ENCODE measurements around the gene NISCH. TPM values are rescaled to one million over a fixed set of nuclear protein-coding genes. Genes with fewer than 3 reads are reported as not detected.

Gene NISCH
- 10 to 100 TPM; 80.0 to 97.7 (median 88.3) TPM for polyA plus RNA-seq (ENCODE audit: insufficient read length in 3 of 3)

DNA sequence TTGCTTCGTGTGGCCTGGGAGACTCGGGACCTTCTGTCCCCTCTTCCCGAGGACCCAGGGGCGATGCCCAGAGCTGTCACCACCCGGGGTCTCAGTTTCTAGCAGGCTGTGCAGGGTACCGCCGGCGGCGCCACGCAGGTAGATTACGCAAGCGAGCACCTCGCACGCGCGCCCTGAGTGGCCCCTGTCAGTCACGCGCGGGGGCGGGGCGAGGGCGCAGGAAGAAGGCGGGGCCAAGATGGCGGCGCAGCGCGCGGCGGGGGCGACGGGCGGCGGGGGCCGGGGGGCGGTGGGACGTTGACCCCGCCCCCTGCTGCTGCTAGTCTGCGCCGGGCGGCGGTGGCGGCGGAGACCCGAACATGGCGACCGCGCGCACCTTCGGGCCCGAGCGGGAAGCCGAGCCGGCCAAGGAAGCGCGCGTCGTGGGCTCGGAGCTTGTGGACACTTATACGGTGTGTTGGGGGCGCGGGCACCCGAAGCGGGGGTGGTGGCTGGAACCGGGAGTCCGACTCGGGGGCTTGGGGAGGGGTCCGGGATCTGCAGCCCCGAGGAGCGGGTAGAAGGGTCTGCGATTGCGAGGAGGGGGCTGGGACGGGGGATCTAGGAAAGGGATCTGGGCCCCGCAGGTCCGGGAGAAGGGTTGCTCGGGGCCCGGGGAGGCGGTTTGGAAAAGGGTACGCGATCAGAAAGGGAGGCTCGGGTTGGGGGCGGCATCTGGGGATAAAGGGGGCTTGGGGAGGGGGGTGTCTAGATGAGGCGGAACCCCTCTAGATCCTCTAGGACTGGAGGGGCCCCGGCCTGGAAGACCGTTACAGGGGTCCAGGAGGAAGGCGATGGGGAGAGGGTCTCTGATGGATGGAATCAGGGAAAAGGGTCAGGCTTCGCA, at the start of gene NISCH:
Gene NISCH, plus strand, starts transcription at position 322 of the 886 bp plus-strand sequence. Its CDS starts 38 bp downstream, at position 360.
- peak in 1 of 3 donors; percentile 63 for DNase-seq (ENCODE audit: low read depth in 3 of 3, low spot score in 2 of 3)

DNA sequence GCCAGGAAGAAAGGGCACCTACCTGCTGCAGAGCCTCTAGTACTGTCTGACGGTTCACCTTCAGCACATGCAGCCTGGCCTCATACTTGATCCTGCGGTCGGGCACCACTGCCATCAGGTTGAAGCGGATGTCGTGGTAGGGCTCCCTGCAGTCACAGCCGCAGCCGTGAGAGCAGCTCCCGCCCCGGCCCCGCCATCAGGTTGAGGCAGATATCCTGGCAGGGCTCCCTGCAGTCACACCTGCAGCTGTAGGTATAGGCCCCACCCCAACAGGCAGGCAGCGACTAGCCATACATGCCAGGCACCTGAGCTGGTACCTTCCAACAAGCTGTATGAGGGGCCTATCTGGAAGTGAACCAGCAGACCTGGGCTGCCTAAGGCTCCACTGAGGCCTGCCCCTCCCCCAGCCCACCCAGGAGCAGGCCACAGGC, 49.2 kb upstream of the NISCH start:
- no peak for DNase-seq (ENCODE audit: low read depth in 3 of 3, low spot score in 2 of 3)

DNA sequence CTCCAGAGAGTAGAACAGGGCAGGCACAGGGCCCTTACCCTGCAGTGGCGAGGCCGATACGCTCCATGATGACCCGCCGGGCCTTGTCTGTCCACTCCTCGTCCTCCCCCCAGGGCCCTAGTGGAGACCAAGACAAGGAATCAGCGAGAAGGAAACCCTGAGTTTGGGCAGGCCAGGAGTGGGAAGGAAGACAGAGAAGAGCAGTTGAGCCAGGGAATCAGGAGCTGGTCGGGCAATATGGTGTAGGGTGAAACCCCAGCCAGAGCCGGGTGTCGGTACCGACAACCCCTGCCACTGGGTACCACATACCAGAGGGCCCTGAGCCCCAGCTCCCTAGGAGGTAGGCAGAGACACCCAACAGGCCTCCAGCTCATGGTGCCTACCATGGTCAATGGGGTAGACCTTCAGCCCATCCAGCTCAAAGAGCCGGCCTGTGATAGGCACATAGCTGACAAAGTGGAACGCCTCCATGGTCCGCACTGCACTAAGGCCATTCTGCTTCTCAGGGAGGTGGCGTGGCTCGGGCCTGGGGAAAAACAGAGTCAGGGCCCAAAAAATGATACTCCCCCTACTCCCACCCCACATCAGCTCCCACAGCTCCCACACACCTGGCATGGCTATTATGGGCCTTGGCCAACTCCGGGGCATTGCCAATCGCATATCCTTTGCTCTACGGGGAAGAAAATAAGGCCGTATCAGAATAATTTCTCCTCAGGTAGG, 48.5 kb upstream of the NISCH start:
- DNase-seq (ENCODE audit: low read depth in 3 of 3, low spot score in 2 of 3): no peak

DNA sequence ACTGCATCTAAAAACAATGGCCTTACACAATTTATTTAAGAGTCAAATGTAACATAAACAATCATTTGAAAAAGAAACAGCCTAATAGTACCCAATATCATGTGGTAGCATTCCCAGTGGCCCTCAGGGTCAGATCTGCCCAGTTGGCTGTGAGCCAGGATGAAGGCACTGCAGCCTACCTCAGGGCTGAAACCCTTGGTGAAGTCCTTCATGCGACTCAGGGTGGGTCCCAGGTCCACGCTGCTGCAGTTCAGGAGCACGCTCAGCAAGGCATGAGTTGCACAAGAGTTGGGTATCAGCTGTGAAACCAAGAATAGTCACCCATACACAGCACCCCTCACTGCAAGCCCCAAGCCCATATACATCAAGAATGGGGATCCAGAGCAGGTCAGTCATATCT, 47.6 kb upstream of the NISCH start:
- no peak for DNase-seq (ENCODE audit: low read depth in 3 of 3, low spot score in 2 of 3)

DNA sequence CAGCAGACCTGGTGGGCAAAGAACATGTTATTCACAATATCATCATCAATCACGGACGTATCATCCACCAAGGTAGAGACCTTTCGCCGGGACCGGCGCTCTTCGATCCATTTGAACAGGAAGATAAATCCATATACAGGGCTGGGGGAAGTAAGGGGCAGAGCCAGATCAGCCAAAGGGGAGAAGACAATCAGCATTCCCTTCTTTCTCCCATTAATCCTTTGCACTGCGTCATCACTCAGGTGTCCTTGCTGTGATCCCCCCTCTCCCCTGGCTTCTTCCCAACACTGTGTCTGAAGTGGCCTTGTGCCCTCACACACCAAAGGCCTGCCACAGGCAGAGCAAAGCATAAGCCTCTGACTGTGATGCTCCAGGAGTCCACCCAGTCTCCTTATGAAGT, 46.9 kb upstream of the NISCH start:
- no peak for DNase-seq (ENCODE audit: low read depth in 3 of 3, low spot score in 2 of 3)

DNA sequence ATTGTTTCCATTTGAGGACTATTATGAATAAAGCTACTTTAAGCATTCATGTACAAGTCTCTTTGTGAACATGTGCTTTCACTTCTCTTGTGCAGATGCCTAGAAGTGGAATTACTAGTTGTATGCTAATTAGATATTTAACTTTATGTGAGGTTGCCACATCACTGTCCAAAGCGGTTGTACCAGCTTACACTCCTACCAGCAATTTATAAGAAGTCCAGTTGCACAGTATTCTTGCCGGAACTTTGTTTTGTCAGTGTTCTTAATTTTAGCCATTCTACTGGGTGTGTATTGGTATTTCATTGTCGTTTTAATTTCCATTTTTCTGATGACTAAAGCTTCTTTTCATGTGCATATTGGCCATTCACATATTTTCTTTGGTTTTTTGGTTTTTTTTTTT, 39.6 kb upstream of the NISCH start:
- no peak for DNase-seq (ENCODE audit: low read depth in 3 of 3, low spot score in 2 of 3)

DNA sequence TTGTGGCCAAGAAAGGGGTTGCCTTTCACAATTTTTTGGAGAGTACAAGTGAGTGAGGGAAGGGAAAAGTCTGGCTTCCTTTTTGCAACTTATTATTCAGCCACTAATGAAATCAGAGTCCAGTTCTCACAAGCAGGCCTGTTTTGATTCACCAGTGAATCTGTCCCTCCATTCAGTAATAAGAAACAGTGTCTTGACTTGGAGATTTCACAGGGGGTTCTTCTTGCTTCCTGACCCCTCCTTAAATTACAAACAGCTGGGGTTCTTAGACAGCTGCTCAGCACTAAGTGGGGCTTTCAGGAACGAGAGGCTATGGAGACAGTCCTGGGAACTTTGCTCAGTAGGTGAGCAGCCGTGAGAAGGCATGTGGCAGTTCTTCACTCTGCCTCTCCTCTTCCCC, 35.0 kb upstream of the NISCH start:
- no peak for DNase-seq (ENCODE audit: low read depth in 3 of 3, low spot score in 2 of 3)

DNA sequence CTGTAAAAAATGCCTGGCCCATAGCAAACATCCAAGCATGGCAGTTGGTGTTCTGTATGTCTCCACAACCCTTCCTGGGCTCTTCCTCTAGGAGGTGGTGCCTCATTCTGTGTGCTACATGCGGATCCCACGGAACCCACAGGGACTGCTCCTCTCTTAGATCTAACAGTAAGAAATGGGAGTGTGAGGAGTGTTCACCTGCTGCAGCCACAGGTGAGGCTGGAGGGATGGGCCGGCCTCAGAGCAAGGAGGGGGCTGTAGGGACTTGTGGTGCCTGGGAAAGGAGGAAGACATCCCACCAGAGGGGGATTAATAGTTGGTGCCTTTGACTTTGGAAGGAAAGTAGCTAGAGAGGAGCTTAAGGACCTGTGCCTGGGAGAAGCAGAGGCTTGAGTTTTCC, 32.7 kb upstream of the NISCH start:
- no peak for DNase-seq (ENCODE audit: low read depth in 3 of 3, low spot score in 2 of 3)

DNA sequence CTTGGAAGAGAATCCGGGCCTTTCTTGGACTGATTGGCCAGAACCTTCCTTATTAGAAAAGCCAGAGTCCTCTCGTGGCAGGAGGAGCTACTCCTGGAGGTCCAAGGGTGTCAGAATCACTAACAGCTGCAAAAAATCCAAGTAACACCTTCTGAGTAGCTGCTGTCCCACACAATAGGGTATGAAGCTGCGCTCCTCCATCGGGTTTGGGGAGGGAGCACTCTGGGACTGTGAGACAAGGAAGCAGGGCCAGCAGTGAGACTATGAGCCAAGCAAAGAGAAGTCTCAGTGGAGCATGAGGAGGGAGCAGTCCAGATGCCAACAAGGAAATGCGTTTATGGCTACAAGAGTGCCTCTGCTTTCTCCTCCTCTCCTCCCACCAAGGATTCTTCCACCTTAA, 32.2 kb upstream of the NISCH start:
- DNase-seq (ENCODE audit: low read depth in 3 of 3, low spot score in 2 of 3): no peak

DNA sequence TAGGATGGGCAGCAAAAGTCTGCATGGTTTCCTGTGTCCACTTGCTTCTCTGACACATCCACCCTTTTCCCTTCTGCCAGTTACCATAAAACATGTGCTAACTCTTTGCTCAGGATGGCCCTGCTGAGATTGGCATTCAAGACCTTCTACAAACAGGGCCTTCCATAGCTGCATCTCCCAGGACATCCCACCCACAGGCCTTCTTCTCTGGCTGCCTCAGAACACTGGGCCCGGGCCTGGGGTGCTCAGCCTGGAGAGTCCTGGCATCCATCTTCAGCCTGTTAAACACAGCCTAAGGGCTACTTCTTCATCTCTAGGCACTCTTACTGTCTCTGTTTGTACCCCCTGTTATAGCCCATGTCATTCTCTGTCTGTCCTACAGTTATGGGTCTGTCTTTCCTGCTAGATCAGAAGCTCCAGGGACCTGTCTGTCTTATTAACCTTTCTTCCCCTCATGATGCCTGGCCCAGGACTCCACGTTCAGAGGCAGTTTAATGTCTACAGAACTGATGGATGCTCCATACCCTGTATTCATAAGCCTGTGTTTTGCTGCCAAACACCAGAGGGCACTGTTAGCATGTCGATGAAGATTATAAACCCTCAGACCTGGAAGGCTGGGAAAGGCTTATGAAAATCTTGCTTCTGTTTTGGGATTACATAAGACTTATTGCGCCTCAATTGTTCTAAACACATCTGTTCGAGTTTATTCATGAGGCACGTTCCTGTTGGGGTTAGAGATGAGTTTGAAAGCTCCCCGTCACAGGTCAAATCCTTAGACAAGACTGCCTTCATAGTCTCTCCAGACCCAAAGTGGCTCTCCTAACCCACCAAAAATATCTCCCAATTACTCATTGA, 27.0 kb upstream of the NISCH start:
- DNase-seq (ENCODE audit: low read depth in 3 of 3, low spot score in 2 of 3): no peak

DNA sequence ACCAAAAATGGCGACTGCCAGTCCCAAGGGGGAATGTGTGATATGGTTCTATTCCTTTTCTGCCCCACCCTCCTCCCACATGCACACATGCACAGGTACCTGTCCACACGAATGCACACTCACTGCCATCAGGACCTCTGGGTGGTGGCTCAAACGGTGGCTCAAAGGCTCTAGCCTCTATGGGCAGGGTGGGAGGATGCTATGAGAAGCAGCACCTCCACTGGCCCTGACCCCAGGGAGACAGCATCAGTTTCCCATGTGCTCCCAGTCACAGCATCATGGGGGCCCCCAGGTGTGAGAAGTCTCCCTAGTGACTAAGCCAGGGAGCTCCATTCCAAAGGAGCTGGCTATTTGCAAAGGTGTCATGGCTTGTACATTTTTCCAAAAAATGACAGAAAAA, 26.4 kb upstream of the NISCH start:
- DNase-seq (ENCODE audit: low read depth in 3 of 3, low spot score in 2 of 3): no peak

DNA sequence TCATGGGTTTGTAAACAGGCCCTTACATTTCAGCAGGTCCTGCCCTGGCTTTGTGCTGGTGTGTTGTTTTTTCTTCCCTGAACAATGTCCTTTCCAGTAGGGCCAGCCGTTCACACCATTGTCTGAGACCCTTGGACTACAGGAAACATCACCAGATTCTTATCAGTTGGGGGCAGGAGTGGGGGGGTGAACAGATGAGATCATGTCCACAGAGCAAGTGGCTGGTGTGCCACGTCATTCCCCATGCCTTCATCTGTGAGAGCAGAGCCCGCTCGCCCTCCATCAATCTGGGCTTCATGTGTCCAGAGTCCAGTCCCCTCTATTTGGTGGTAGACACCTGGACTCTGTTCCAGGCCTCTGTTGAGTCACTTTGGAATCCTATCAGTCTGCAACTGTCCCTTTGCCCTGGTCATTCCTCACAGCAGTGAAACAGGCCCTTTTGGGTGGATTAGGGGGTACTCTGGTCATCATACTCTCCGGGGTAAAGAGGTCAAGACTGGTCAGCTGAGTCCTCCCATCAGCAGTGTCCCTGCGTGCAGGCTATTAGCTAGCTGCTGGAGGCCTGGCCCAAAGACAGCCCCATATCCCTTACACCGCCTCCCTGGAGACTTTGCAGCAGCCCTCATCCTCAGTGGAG, 25.5 kb upstream of the NISCH start:
- DNase-seq (ENCODE audit: low read depth in 3 of 3, low spot score in 2 of 3): no peak

DNA sequence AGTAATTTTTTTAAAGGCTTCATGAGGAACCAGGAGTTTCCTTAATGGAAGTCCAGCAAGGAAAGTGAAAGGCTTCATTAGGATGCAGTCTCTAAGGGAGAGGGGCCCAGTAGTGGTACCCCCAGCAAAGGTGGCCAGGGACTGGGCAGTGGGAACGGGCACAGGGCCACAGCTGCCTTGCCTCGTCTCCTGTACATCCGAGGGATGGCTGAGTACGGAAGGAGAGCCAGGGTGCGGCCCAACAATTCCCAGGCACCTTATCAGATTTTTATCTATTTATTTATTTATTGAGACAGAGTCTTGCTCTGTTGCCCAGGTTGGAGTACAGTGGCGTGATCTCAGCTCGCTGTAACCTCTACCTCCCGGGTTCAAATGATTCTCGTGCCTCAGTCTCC, 25.0 kb upstream of the NISCH start:
- DNase-seq (ENCODE audit: low read depth in 3 of 3, low spot score in 2 of 3): no peak

DNA sequence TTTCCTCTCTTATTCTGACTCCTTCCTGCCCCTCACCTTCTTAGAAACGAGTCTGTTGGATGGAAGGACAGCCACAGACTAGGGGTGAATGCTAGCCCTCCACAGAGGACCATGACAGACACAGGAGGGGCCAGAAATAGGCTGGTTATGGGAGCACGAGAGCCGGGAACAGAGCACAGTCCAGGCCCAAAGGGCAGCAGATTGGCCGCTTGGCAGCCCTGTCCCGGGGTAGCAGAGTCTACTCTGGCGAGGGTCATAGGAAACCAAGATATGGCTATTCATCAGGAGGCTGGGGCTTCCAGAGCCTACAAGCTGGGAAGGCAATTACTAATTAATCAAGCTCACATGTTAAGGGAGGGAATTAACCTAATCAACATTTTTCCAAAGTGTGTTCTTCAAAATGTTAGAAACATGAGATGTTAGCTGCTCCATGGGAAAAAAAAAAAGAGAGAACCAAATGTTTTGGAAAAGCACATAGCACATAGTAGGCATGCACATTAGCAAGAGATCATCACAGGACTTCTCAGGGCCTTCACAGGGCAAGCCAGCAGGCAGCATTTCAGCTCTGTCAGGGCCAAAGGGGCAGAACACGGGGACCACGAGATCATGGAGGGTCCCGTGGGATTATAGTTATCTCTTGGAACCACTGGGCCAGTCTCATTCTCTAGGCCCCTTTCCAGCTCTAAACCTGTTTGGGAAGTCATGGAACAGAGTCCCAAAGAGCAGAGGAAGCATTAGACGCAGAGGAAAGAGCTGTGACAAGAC, 23.8 kb upstream of the NISCH start:
- no peak for DNase-seq (ENCODE audit: low read depth in 3 of 3, low spot score in 2 of 3)

DNA sequence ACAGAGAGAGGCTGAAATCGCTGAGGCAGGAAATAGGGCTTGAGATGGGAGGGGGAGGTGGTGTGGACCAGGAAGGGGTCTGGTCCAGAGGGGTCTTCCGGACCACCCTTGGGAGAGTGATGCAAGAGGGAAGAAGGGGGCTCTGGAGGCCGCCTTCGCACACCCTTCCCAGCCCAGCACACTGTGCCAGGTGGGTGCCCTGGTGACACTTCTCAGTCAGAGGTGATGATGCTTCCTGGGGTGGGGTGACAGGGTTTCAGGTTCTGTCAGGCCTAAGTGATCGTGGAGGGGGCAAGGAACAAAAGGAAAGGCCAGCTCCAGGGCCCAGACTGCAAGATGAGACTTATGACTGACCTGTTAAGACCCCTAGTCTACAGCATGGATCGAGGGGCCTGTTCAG, 23.2 kb upstream of the NISCH start:
- DNase-seq (ENCODE audit: low read depth in 3 of 3, low spot score in 2 of 3): no peak

DNA sequence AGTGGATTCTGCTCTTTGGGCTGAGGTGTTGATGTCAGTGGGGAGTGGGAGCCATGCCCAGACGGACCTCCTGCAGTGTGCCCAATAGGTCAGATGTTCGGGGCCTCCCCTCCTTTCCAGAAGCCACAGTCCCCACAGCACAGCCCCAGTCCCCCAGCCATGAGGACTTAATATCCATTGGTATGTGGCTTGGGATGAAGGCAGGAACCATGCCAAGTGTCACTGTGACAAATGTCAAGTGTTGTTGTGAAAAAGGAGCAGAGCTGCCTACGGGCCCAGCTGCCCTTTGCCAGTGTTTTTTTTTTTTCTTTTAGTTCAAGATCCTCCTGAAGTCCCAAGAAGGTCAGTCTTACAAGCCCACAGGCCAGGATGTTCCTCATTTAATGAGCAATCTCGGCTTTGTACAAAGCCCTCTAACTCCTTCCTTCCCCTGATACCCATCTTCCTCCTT, 22.7 kb upstream of the NISCH start:
- DNase-seq (ENCODE audit: low read depth in 3 of 3, low spot score in 2 of 3): no peak

DNA sequence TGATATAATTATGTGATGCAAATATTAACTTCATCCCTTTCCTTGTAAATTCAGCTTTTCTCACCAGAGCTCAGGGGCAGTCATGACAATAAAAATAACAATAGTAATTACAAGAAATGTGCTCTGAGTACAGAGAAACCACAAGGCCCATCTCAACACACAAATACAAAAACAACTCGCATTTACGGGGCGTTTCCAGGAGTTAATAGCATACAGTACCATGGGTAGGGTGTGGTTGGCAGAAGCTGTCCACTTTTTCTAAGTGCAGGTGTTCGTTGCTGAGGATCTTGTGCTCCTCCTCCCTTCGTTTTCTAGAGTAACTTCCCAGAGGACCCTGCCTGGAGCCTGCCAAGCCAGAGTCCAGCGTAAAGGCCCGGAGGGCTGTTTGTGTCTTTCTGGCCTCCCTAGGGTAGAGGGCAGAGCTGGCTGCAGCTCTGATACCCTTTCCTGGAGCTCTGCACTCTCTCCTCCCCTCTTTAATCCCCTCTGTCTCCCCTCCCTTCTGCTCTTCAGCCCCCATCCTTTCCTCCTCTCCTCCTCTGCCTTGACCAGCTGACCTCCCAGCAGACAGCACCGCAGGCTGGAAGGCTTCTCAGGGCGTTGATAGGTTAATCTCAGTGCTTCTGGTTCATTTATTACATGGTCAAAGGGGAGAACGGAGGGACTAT, 21.9 kb upstream of the NISCH start:
- no peak for DNase-seq (ENCODE audit: low read depth in 3 of 3, low spot score in 2 of 3)

DNA sequence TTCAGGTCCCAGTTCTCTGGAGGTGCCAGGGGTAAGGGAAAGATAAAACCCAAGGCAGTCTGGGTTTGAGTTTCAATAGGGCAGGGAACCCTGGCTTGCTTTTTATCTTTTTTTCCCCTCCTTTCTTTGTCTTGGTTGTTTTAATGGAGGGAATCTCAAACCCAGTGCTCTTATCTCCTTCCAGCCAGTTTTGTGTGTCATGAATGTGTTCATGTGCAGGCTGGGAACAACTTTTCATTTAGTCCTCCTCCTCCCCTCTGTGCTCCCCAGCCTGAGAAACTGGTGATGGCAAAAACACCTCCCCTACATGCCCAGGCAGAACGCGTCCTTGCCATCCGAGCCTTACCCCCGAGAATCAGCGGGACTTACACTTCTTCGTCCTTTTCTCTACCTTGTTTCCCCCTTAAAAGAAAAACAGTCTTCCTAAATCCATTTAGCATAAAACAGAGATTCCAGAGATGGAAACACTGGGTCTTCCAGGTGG, 21.4 kb upstream of the NISCH start:
- no peak for DNase-seq (ENCODE audit: low read depth in 3 of 3, low spot score in 2 of 3)

DNA sequence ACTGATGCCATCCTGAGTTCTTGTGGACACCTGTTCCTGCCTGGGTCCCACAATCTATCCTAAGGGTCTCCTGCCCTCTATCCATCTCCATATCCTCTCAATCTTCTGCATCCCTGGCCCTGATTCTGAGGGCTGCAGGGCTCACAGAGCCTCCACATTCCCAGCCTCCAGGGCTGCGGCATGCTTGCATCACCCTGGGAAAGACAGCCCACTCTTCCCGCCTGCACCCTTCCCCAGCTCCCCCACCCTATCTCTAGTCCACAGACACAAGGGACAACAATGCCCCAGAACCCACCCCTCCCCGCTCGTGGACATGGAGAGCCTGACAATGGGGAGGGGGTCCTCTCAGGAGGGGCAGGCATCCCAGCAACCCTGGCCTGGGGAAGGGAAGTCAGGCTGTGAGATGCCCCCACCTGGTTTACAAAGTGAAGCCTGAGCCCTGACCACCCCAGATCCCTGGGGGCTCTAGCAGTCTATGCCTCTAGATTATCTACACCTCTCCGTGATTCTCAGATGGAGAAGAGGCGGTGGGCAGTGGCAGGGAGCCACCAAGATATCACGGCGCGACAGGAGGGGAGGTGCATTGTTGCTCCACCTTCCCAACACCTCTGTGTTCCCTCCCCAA, 20.8 kb upstream of the NISCH start:
- no peak for DNase-seq (ENCODE audit: low read depth in 3 of 3, low spot score in 2 of 3)

All from right renal cortex interstitium (tissue), 3 donors.